Stimulated activated CD4-positive, alpha-beta T cell treated with anti-CD3 and anti-CD28 coated beads, Interleukin-4, amount 100 ng/mL, for 24 hours (primary cell): ENCODE measurements around the gene TCOF1.

Source experiments
- DNase-seq: peaks from one replicate; pipeline ENCODE4 v3.0.0-alpha.2; 2020

The TCOF1 gene, protein sequence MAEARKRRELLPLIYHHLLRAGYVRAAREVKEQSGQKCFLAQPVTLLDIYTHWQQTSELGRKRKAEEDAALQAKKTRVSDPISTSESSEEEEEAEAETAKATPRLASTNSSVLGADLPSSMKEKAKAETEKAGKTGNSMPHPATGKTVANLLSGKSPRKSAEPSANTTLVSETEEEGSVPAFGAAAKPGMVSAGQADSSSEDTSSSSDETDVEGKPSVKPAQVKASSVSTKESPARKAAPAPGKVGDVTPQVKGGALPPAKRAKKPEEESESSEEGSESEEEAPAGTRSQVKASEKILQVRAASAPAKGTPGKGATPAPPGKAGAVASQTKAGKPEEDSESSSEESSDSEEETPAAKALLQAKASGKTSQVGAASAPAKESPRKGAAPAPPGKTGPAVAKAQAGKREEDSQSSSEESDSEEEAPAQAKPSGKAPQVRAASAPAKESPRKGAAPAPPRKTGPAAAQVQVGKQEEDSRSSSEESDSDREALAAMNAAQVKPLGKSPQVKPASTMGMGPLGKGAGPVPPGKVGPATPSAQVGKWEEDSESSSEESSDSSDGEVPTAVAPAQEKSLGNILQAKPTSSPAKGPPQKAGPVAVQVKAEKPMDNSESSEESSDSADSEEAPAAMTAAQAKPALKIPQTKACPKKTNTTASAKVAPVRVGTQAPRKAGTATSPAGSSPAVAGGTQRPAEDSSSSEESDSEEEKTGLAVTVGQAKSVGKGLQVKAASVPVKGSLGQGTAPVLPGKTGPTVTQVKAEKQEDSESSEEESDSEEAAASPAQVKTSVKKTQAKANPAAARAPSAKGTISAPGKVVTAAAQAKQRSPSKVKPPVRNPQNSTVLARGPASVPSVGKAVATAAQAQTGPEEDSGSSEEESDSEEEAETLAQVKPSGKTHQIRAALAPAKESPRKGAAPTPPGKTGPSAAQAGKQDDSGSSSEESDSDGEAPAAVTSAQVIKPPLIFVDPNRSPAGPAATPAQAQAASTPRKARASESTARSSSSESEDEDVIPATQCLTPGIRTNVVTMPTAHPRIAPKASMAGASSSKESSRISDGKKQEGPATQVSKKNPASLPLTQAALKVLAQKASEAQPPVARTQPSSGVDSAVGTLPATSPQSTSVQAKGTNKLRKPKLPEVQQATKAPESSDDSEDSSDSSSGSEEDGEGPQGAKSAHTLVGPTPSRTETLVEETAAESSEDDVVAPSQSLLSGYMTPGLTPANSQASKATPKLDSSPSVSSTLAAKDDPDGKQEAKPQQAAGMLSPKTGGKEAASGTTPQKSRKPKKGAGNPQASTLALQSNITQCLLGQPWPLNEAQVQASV (N-terminal part only)

DNA sequence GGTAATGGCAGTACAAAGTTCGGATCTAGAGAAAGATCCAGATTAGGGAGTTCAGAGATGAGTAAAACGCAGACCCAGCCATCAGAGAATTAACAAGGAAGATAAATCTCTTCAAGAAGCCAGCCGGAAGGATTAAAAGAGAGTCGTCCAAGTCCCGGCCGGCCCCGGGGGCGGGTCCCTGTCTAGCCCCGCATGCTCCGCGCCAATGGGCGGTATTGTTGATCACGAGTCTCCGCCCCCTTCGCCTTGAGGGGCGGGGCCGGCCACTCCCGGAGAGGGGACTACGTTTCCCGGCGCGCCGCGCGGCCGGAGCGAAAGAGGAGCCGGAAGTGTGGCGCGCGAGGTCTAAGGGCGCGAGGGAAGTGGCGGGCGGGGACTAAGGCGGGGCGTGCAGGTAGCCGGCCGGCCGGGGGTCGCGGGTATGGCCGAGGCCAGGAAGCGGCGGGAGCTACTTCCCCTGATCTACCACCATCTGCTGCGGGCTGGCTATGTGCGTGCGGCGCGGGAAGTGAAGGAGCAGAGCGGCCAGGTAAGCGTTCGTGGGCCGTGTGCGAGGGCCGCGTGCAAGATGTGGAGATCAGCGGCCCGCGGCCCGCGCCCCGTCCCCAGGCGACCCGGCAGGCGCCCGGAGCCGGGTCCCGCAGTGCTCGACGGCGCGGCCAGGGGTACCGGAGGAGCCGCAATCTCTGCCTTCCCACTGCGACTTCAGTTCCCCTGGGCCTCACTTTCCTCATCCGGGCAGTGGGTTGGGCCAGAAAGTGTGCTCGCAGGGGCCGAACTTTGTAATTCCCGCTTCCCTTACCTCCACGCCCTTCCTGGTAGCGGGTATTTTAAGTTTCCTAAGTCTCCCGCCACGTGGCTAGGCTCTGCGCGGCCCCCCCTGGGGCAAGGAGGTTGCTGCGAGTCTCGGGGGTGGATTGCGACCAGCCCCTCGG lies at the start of gene TCOF1:
TSS of gene TCOF1 (plus strand) at position 372 of the 935 bp plus-strand sequence. CDS start at position 422, 50 bp downstream.
- DNase-seq: peak; percentile 97

DNA sequence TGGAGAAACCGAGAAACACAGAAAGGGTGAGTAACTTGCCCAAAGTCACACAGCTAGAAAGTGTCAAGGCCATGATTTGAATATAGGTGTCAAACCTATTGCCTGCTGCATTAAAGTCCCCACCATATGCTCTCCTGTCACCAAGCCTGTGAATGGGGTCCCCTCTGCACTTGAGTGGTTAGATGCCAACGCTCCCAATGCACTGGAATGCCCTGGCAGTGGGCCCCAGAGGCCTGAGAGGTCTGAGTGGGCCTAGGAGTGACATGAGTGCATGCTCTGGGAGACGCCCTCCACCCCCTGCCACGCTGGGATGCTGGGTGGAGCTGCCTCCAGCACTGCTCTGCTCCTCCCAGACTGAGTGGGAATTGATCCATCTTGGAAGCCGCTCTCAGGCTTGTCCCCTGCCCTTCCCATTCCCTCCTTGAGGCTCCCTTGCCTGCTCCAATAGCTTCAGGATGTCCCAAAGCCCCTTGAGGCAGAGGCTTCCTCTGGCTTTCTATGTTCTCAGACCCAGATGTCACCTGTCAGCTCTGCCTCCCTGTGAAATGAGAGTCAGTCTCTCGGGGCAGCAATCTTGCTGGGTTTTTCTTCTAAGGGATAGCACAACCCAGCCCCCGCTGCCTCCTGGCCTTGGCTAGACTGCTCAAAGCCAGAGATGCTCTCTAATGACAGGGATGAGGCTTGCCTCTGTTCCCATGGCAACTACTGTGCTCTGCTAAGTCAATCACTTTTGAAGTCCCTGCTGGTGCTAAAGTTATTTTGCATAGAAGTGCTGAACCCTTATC lies 48.2 kb upstream of the TCOF1 start:
- no peak for DNase-seq

DNA sequence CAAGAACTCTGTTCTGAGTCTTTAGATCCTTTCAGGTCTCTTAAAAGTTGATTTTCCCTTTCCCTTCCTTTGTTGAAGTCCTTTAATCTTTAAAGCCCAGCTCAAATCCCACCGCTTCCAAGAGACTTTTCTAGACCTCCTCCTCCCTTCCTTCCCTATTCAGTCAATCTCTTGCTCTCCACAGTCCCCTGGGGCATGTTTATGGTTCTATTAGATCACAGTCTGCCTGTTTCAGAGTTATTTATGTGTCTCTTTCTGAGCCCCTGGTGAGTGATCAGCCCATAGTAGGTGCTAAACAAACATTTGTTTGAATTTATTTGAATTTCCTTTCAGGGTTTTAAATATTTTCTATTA lies 47.6 kb upstream of the TCOF1 start:
- no peak for DNase-seq

GRCh38 chr5:150310246-150310645 lies 47.3 kb upstream of the TCOF1 start:
- DNase-seq: no peak

DNA sequence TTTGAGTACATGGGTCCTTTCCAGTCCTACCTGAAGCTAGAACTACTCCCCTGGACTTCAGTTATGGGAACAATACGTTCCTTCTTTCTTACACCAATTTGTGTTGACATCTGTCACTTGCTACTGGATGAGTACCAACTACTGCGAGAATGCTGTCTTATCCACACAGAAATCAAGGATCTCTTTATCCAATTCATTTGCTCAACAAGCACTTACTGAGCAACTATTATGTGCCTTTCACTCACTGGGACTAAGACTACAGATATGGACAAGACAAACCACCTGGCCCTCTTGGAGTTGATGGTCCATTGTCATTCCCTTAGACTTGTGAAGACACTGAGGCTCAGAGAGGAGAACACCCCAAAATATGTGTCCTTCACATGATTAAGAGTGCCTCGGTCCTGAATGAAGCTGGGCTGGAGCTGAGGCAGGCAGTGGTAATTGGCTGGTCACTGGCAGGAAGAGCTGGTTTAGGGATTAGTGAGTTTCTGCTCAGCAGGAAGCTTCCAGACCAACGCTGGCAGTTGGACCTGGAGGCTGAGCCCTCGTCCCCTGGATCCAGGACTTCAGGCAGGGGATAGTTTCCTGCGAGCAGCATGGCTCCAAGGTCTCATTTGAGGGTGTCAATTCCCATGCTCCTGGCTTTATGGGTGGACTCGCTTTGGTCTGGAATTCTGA lies 46.3 kb upstream of the TCOF1 start:
- no peak for DNase-seq

GRCh38 chr5:150312518-150312917 lies 45.0 kb upstream of the TCOF1 start:
- no peak for DNase-seq

DNA sequence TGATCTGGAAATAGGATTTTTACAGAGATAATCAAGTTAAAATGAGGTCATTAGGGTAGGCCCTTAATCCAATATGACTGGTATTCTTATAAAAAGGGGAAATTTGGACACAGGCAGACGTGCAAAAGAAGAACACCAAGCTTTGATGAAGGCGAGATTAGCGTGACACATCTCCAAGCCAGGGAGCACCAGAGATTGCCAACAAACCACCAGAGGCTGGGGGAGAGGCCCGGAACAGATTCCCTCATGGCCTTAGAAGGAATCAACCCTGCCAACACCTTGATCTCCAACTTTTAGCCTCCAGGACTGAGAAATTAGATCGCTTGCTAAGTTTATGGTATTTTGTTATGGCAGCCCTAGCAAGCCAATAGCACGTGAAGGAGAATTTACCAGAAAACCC lies 44.0 kb upstream of the TCOF1 start:
- DNase-seq: no peak

- DNase-seq: no peak
Measured at GRCh38 chr5:150313921-150314716, 43.4 kb upstream of the TCOF1 start.

DNA sequence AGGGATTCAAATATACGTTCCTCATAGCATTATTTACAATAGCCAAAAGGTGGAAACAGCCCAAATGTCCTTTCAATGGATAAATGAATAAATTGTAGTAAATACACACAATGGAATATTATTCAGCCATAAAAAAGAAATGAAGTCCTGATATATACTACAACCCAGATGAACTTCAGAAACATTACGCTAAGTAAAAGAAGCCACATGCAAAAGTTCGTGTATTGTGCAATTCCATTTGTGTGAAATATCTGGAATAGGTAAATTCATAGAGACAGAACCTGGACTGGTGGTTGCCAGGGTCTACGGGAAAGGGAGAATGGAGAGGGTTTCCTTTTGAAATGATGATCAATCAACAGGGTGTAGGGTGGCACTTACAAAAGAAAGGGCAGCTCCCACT lies 42.3 kb upstream of the TCOF1 start:
- DNase-seq: no peak

DNA sequence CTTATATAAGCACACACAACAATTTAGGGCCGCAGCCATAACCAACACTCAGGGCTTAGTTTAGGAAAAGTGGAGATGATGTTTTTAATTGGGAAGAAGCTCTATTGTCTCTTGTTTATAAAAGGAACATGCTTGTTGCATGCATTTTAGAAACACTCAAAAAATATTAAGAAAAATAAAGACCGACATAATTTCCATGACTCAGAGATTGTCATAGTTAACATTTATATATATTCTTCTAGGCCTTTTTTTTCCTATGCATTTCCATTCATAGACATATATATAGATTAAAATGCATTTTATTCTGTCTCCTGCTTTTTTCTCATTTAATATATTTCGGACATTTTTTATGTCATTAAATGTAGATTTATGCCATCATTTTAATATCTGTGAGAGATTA lies 41.2 kb upstream of the TCOF1 start:
- no peak for DNase-seq

DNA sequence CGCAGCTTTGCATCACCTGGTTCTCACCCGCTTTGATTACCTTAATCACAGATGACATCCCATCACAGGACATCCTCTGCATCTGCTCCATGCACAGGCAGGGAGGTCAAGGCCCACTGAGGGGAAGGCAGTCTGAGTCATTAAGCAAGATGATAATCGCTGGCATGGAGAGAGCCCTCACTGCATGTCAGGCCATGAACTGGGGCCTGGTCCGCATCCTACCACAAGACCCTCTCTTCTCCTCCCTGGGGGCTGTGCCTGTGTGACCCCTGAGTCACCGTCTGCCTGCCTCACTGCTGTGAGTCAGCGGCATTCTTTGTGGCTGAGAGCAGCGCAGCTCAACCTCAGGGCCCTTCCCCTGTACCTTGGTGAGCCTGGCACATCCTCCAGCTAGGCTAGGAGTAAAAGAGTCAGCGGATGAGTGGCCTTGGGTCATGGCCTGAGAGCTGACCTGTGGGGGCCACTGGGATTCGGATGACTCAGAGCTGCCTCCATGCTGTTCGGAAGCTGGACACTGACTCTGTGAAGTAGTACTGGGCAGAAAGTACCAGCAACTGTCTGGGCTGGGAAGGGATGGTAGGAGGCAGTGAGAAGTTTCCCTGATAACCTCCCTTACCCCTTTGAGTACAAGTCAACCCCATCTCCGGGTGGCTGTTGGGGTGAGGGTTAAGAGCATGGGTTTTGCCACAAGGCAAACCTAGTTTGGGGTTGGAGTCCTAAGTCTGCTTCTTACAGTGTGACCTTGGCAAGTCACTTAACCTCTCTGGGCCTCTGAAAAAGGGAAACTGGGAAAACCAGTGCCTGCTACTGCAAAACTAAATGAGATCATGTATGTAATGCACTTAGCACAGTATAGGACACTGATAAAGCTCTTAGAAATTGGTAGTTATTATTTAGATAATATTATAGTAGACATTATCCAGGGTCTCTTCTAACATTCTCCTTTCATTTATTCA lies 40.2 kb upstream of the TCOF1 start:
- DNase-seq: no peak

- no peak for DNase-seq
Measured at GRCh38 chr5:150318613-150319483, 38.6 kb upstream of the TCOF1 start.

DNA sequence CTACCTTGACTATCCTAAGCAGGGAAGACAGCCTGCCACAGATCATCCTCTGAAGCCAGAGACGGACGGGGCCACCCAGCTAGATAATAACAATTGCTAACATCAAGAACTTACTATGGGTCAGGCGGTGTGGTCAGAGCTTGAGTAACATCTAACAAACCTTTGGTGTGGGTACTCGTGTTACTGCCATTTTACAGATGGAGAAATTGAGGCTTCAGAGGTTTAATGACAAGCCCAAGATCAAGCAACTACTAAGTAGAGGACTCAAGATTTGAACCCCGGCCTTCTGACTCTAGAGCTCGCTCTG lies 38.1 kb upstream of the TCOF1 start:
- DNase-seq: no peak

- no peak for DNase-seq
Measured at GRCh38 chr5:150320044-150320613, 37.4 kb upstream of the TCOF1 start.

DNA sequence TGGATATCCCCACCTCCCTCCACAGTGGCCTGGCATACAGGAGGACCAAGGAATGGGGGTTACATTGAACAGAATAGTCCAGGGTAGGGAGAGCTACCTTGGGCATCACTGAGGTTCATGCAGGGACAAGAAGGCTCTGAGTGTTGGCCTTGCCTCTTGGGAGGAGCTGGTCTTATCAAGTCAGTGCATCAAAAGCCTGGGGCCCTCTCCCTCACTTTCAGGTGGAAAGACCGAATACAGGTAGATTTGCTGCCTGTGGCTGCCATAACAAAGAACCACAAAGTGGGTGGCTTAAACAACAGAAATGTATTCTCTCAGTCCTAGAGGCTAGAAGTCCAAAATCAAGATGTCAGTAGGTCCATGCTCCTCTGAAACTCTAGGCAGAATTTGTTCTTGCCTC lies 36.3 kb upstream of the TCOF1 start:
- no peak for DNase-seq

- no peak for DNase-seq
Measured at GRCh38 chr5:150321784-150322183, 35.7 kb upstream of the TCOF1 start.

- no peak for DNase-seq
Measured at GRCh38 chr5:150322202-150322601, 35.3 kb upstream of the TCOF1 start.
